Common myeloid progenitor, CD34-positive (primary cell): ENCODE data around the gene CREB3.
A peak's percentile ranks its signal among the peaks of the same experiment; 100 is the strongest.

ENCODE experiments used
- CTCF ChIA-PET: fragments of 350-600 bp; sonication (Branson Sonifier 250); formaldehyde crosslinking; loops from one replicate; lab custom pipeline; 2021; ENCODE audit warnings: antibody characterized with exemption; lab: Charles Lee
- POLR2A ChIA-PET: fragments of 350-600 bp; sonication (Branson Sonifier 250); formaldehyde crosslinking; loops from one replicate; lab custom pipeline; 2021; ENCODE audit warnings: antibody characterized with exemption; lab: Charles Lee
- DNase-seq, 3 donors: peaks; one replicate each; pipeline versions ENCODE4 v3.0.0 to v3.0.0-alpha.2; 2013
- H3K27ac ChIP-seq, 2 experiments: 1 replicate in 1 of 2; 2 replicates in 1 of 2; pipeline ENCODE4 v1.7.0; 2013; ENCODE audit warnings: inconsistent platforms in 2 of 2, low read length in 2 of 2, mild to moderate bottlenecking in 2 of 2, low read depth in 1 of 2, moderate library complexity in 1 of 2; ENCODE audit not compliant: severe bottlenecking in 2 of 2, insufficient read depth in 1 of 2, poor library complexity in 1 of 2
- H3K27me3 ChIP-seq, 5 experiments: replicated peaks in 2 of 5; 1 replicate in 3 of 5; 2 replicates in 2 of 5; pipeline versions ENCODE4 v1.6.1 to v1.7.0; 2013; ENCODE audit warnings: low read length in 4 of 5, mild to moderate bottlenecking in 2 of 5, moderate library complexity in 2 of 5, inconsistent platforms in 1 of 5; ENCODE audit not compliant: insufficient read depth in 5 of 5, control insufficient read depth in 4 of 5
- H3K36me3 ChIP-seq, 4 experiments: 1 replicate in 2 of 4; 2 replicates in 2 of 4; pipeline versions ENCODE4 v1.6.1 to v1.7.0; 2013; ENCODE audit warnings: low read length in 3 of 4, control low read depth in 1 of 4, mild to moderate bottlenecking in 1 of 4; ENCODE audit not compliant: control insufficient read depth in 4 of 4, insufficient read depth in 4 of 4
- H3K4me1 ChIP-seq, 4 experiments: 1 replicate in 3 of 4; 2 replicates in 1 of 4; pipeline versions ENCODE4 v1.6.1 to v1.7.1; 2013; ENCODE audit warnings: low read length in 3 of 4, mild to moderate bottlenecking in 3 of 4, control low read depth in 1 of 4, inconsistent platforms in 1 of 4, moderate library complexity in 1 of 4; ENCODE audit not compliant: control insufficient read depth in 4 of 4, insufficient read depth in 4 of 4; ENCODE audit errors: control extremely low read depth in 1 of 4
- H3K4me3 ChIP-seq, 7 experiments: 1 replicate in 4 of 7; 2 replicates in 3 of 7; pipeline versions ENCODE4 v1.5.1 to v1.7.0; 2013; ENCODE audit warnings: mild to moderate bottlenecking in 7 of 7, low read length in 6 of 7, moderate library complexity in 6 of 7, inconsistent platforms in 2 of 7, low read depth in 2 of 7, control low read depth in 1 of 7; ENCODE audit not compliant: insufficient read depth in 4 of 7, control insufficient read depth in 1 of 7; ENCODE audit errors: extremely low read depth in 1 of 7
- H3K9me3 ChIP-seq, 5 experiments: 1 replicate in 4 of 5; 2 replicates in 1 of 5; pipeline versions ENCODE4 v1.6.1 to v1.7.1; 2013; ENCODE audit warnings: low read length in 4 of 5, mild to moderate bottlenecking in 2 of 5, inconsistent platforms in 1 of 5, low read depth in 1 of 5, moderate library complexity in 1 of 5; ENCODE audit not compliant: control insufficient read depth in 4 of 5, insufficient read depth in 2 of 5; ENCODE audit errors: control extremely low read depth in 1 of 5
- WGBS: methylation state at CpG from one replicate; pipeline ENCODE4 v1.1.5; 2013; ENCODE audit not compliant: insufficient coverage; 5-methylcytosine and 5-hydroxymethylcytosine counted together

The CREB3 gene

DNA sequence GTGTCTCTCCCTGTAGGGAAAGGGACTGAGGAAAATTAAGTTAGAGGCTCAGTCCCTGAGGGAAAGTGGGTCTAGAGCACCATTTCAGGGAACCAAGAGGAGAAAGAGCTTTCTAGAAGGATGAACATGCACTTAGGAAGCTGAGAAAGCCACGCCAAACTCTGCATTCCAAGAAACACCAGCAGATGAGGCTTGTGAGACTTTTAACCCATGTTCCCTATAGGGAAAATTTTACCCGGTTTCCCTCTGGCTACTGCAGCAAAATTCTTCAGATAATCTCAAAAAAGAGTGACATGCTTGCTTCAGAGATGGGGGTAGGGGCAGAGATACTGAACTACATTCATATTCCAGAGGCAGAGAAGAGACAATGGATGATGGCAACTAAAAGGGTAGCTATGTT is 9.0 kb upstream of the CREB3 start:
- H3K9me3 ChIP-seq = no peaks in the 10 kb centered on the region
- H3K36me3 ChIP-seq = peaks cover 29 to 71% (median 60%) of the 10 kb centered on the region in 4 experiments
- no peaks in the 10 kb centered on the region for H3K27me3 ChIP-seq
- ChIA-PET CTCF (interaction anchor here (1.0 to 13.4 kb wide), 4 partner anchors 8 to 28 kb away, joined by 3 to 190 read pairs (median 48); partner anchors contain the start of genes CREB3, GBA2, RGP1 and TLN1), POLR2A (no interaction called here)
- 100% methylated on average over 2 of the region's 2 CpGs for WGBS
- no peak overlapping the region for H3K27ac ChIP-seq
- no peak for DNase-seq
- no peak overlapping the region for H3K4me3 ChIP-seq
- H3K4me1 ChIP-seq = peaks cover 9 to 25% (median 23%) of the 10 kb centered on the region in 4 experiments

DNA sequence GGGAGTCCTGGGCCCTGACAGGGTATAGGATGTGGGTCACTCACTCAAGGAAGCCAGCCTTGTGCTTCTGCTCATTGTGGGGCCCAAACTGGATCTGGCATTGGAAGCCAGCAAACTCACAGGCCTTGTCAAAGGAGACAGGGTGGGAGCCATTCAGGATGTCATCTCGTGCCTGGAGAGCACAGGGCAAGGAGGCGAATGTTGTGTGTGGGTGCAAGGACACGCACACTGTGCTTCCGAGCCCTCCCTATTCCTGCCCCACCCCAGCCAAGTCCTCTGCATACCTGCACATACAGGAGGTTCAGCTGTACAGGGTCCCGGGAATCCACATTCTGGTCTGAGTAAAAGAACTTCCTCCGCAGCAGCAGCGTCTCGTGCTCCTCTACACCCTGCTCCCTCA is 8.6 kb upstream of the CREB3 start:
- CTCF ChIA-PET = interaction anchor here (1.0 to 13.4 kb wide), 5 partner anchors 8 to 28 kb away, joined by 3 to 190 read pairs (median 86); partner anchors contain the start of genes CREB3, GBA2, RGP1 and TLN1
- no peak overlapping the region for H3K4me3 ChIP-seq
- 100% methylated on average over 2 of the region's 8 CpGs for WGBS

DNA sequence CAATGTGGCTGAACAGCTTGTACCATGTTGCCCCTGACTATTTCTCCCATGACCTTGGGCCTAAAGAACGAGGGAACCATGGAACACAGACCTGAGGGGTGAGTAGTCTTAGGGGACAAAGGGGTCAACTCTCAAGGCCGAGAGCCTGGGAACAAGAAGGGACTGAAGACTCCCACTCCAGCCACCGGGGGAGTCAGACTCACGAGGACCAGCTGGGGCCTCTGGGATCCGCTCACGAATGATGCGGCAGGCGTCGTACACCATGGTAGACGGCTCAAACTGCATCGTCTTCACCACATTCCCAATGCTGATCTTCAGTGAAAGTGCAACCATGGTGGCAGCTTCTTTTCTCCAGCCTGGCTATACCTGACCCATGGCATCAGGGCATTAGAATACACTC is 7.1 kb upstream of the CREB3 start:
- Histone ChIP-seq H3K27me3 (no peaks in the 10 kb centered on the region), H3K36me3 (peaks cover 18 to 51% (median 42%) of the 10 kb centered on the region in 4 experiments), H3K27ac (no peak overlapping the region), H3K4me3 (no peak overlapping the region), H3K4me1 (peaks cover 29 to 44% (median 42%) of the 10 kb centered on the region in 4 experiments), H3K9me3 (no peaks in the 10 kb centered on the region)
- POLR2A ChIA-PET = interaction anchor here (0.7 kb wide), 1 partner anchor 34 kb away, joined by 3 read pairs; no protein-coding TSS in a partner anchor
- CTCF ChIA-PET = interaction anchor here (0.8 to 11.2 kb wide), 10 partner anchors 10 to 79 kb away, joined by 3 to 190 read pairs (median 11); partner anchors contain the start of genes GBA2 and RGP1
- 99% methylated on average over 11 of the region's 11 CpGs for WGBS
- no peak for DNase-seq

More for the DNA sequence above, 8.6 kb upstream of the CREB3 start:
- Histone ChIP-seq H3K4me1 (peaks cover 14 to 30% (median 28%) of the 10 kb centered on the region in 4 experiments), H3K36me3 (peaks cover 29 to 66% (median 56%) of the 10 kb centered on the region in 4 experiments), H3K9me3 (no peaks in the 10 kb centered on the region), H3K27ac (no peak overlapping the region), H3K27me3 (no peaks in the 10 kb centered on the region)
- POLR2A ChIA-PET = no interaction called here
- no peak for DNase-seq

DNA sequence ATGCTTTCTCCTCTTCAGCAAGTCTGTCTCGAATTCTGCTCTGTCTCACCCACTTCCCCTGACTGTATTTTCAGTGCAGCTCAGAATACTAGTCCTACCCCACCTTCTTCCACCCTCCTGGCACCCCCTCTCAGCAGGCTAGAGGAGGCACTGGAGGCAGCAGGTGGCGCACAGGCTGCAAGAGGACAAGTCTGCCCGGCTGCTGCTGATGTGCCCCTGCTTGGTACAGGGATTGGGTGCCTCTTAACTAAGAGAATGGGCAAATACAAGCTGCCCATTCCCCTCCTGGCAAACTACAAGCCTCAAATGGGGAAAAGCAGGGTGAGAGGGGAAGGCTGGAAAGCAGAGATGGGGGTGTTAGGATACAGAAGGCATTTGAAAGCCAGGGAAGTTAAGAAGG is 5.5 kb upstream of the CREB3 start:
- 0% methylated on average over 2 of the region's 3 CpGs for WGBS
- H3K36me3 ChIP-seq = peaks cover 16 to 36% (median 30%) of the 10 kb centered on the region in 4 experiments
- CTCF ChIA-PET = interaction anchor here (0.6 to 11.2 kb wide), 21 partner anchors 12 to 155 kb away, joined by 3 to 190 read pairs (median 9); partner anchors contain the start of genes GBA2 and RGP1

DNA sequence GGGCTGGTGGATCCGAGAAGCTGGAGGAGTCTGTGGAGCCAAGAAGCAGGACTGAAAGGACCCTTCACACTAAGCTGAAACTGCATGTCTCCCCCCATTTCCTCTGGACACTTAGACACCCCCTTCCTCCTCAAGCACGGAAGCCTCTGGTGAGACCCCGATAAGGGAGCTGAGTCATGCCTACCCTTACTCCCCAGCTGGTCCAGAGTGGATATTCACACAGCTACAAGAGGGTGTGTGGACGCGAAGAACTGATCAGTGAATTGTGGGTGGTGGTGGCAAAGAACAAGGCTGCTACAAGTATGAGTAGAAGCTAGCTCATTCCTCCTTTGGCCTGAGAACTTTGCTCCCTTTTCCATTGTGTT is 4.8 kb upstream of the CREB3 start:
- peak; percentile 65 to 94 (median 89) for DNase-seq
- Histone ChIP-seq H3K4me1 (peaks cover 38 to 58% (median 57%) of the 10 kb centered on the region in 4 experiments), H3K27ac (peak overlapping the region; percentile 69 to 94)

More for the DNA sequence above, 5.5 kb upstream of the CREB3 start:
- peak overlapping the region; percentile 69 to 94 for H3K27ac ChIP-seq
- peak overlapping the region; percentile 8 to 97 (median 62) for H3K4me3 ChIP-seq
- no peaks in the 10 kb centered on the region for H3K27me3 ChIP-seq
- peaks cover 38 to 56% (median 55%) of the 10 kb centered on the region in 4 experiments for H3K4me1 ChIP-seq
- POLR2A ChIA-PET = interaction anchor here (0.6 to 2.0 kb wide), 2 partner anchors 12 to 251 kb away, joined by 3 to 7 read pairs; no protein-coding TSS in a partner anchor
- H3K9me3 ChIP-seq = no peaks in the 10 kb centered on the region
- peak; percentile 83 to 93 (median 91) for DNase-seq

DNA sequence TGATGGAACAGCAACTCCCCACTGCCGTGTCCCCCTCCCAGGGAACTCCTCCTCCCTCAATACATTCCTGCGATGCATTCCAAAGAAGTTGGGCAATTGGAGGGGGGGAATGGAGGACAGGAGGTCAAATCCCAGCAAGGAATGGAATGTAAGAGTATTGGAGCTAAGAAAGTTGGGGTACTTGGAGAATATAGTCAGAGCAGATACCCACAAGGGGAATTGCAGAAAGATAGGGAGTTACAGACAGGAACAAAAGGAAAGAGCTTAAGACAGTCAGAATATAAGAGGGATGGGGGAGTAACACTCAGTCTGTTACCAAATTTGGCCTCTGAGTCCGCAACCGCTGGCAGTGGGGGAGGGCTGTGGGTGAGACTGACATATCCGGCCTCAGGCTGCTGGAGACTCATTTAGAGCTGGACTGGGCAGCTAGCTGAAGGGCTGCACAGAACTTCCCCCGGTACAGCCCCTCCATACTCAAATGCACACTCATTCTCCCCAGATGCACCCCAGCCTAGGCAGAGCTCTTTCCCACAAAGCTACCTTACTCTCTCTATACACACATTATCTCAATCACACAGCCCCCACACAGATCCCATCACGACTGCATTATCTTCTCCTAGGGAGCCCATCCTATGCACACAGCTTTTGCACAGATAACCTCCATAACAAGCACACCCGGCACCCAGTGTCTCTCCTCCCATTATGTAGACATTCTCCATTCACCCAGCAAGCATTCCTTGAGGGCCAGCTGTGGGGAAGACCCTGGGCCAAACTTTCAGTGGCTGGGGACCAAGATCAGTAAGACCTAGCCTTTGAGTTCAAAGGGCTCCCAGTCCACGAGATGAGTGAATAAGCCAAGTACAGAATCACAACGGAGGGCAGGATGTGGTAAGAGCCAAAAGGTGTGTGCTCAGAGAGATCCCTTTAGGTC is 4.2 kb upstream of the CREB3 start:
- peak overlapping the region in 6 of 7 experiments; percentile 58 to 97 (median 74) for H3K4me3 ChIP-seq
- H3K27me3 ChIP-seq = no peaks in the 10 kb centered on the region
- H3K27ac ChIP-seq = peak overlapping the region; percentile 69 to 94
- peaks cover 39 to 64% (median 63%) of the 10 kb centered on the region in 4 experiments for H3K4me1 ChIP-seq
- H3K36me3 ChIP-seq = peaks cover 10 to 24% (median 22%) of the 10 kb centered on the region in 4 experiments
- POLR2A ChIA-PET = interaction anchor here (0.9 to 2.0 kb wide), 5 partner anchors 13 to 656 kb away, joined by 3 to 7 read pairs (median 4); partner anchors contain the start of genes CCDC107, RMRP, SPAG8 and VCP
- H3K9me3 ChIP-seq = no peaks in the 10 kb centered on the region
- CTCF ChIA-PET = interaction anchor here (0.5 to 11.2 kb wide), 33 partner anchors 13 to 709 kb away, joined by 3 to 190 read pairs (median 4); partner anchors contain the start of genes CCDC107, GBA2, RGP1 and RMRP
- DNase-seq = peak in 2 of 3 donors; percentile 54 to 63
- WGBS = 0% methylated on average over 7 of the region's 10 CpGs

More for the DNA sequence above, 4.8 kb upstream of the CREB3 start:
- Histone ChIP-seq H3K36me3 (peaks cover 12 to 29% (median 25%) of the 10 kb centered on the region in 4 experiments), H3K4me3 (peak overlapping the region in 6 of 7 experiments; percentile 58 to 97 (median 74)), H3K27me3 (no peaks in the 10 kb centered on the region), H3K9me3 (no peaks in the 10 kb centered on the region)
- ChIA-PET POLR2A (interaction anchor here (0.6 to 2.0 kb wide), 5 partner anchors 12 to 656 kb away, joined by 3 to 7 read pairs (median 4); partner anchors contain the start of genes CCDC107, RMRP, SPAG8 and VCP), CTCF (interaction anchor here (0.6 to 11.2 kb wide), 27 partner anchors 13 to 154 kb away, joined by 3 to 190 read pairs (median 6); partner anchors contain the start of genes CCDC107, GBA2, RGP1 and RMRP)
- WGBS = 0% methylated on average over 2 of the region's 5 CpGs
